ENCODE data around the gene NRP1.

DNA sequence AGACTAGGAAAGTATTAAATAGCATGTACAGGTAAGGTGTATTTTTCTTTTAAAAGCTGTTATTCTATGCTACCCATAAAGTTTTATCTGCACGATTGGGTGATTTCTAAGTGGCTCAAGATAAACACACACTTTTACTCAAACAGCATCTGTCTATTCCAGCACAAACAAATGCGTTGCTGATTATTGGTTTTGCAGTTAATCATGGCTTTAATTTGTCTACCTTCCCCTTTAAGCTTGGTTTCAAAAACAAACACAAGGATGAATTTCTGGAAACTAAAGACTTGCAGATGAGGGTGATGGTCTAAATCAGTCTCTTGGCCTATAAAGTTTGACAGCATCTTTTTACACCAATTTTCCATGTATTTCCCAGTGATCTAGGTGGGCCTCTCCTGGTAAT lies 94.2 kb downstream of the NRP1 start:
- no peak for TF ChIP-seq EZH2phosphoT487 (IDR thresholded peaks at IDR 0.05; ENCODE audit: borderline replicate concordance, low read length)
- TF ChIP-seq, protein P1, sequence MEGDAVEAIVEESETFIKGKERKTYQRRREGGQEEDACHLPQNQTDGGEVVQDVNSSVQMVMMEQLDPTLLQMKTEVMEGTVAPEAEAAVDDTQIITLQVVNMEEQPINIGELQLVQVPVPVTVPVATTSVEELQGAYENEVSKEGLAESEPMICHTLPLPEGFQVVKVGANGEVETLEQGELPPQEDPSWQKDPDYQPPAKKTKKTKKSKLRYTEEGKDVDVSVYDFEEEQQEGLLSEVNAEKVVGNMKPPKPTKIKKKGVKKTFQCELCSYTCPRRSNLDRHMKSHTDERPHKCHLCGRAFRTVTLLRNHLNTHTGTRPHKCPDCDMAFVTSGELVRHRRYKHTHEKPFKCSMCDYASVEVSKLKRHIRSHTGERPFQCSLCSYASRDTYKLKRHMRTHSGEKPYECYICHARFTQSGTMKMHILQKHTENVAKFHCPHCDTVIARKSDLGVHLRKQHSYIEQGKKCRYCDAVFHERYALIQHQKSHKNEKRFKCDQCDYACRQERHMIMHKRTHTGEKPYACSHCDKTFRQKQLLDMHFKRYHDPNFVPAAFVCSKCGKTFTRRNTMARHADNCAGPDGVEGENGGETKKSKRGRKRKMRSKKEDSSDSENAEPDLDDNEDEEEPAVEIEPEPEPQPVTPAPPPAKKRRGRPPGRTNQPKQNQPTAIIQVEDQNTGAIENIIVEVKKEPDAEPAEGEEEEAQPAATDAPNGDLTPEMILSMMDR (conservative IDR thresholded peaks at IDR 0.05; ENCODE audit: low read depth, low read length), result no peak

Measured in PC-3 (cell line).